Spleen (tissue), 7 donors: ENCODE data around the gene DNAAF3.

Experiments
- CTCF ChIP-seq, 11 experiments: fragments of 200-600 bp in 7 of 11; fragments of 450-650 bp in 4 of 11; sonication (generic) in 4 of 11; IDR thresholded peaks in 8 of 11; conservative IDR thresholded peaks in 3 of 11; 1 replicate in 7 of 11; 2 replicates in 4 of 11; pipeline versions ENCODE4 v1.4.0 to v1.8.0; 2016 to 2021; ENCODE audit warnings: antibody characterized with exemption in 11 of 11, inconsistent platforms in 4 of 11, mild to moderate bottlenecking in 1 of 11
- POLR2A ChIP-seq, 3 donors: fragments of 450-650 bp; IDR thresholded peaks; one replicate each; pipeline ENCODE4 v1.5.1; 2017; ENCODE audit warnings: antibody characterized with exemption in 3 of 3, mild to moderate bottlenecking in 1 of 3
- POLR2AphosphoS5 ChIP-seq, 3 donors: sonication (generic); formaldehyde crosslinking; IDR thresholded peaks; one replicate each; pipeline ENCODE4 v1.5.1; 2017; ENCODE audit warnings: antibody characterized with exemption in 3 of 3
- donor health status: DM: no; HTN: no; CAD: no; lungs with moderate emphysema.
- donor health status: DM: no; HTN: no; CAD: no.
- donor health status: DM: no; HTN: no; CAD: no.

- TF ChIP-seq POLR2AphosphoS5 (IDR thresholded peaks at IDR 0.05) (no peak), CTCF (IDR thresholded peaks at IDR 0.05 in 8 of 11, conservative IDR thresholded peaks at IDR 0.05 in 3 of 11) (no peak), POLR2A (IDR thresholded peaks at IDR 0.05) (no peak)
These were observed 51.8 kb downstream of the DNAAF3 start for GRCh38 chr19:55114566-55115145.
